BJ (cell line): Measurements from ENCODE around the gene MACROD1. TPM values are rescaled to one million over a fixed set of nuclear protein-coding genes. Genes with fewer than 3 reads are reported as not detected.

Experiments used
- CTCF ChIA-PET: fragments of 350-600 bp; formaldehyde crosslinking; extraction: SDS; loops from one replicate; lab custom pipeline; 2021; ENCODE audit warnings: antibody characterized with exemption, inconsistent platforms; lab: Yijun Ruan, JAX
- POLR2A ChIA-PET: fragments of 300-600 bp; sonication (Branson Sonifier 250); formaldehyde crosslinking; extraction: SDS; loops from one replicate; lab custom pipeline; 2021; ENCODE audit warnings: antibody characterized with exemption; lab: Charles Lee
- DNase-seq: peaks from one replicate; pipeline ENCODE4 v3.0.0-alpha.2; 2011; ENCODE audit warnings: low read depth
- H3K27me3 ChIP-seq: 2 replicates; pipeline ENCODE4 v1.6.0; 2011; ENCODE audit warnings: low read length; ENCODE audit not compliant: control insufficient read depth, insufficient read depth
- H3K36me3 ChIP-seq: 2 replicates; pipeline ENCODE4 v1.5.1; 2011; ENCODE audit warnings: low read length; ENCODE audit not compliant: control insufficient read depth, insufficient read depth
- H3K4me3 ChIP-seq: 2 replicates; pipeline ENCODE4 v1.5.1; 2011; ENCODE audit warnings: low read depth, mild to moderate bottlenecking, control low read depth, low read length
- polyA plus RNA-seq: library from polyadenylated mRNA; depleted of rRNA; stranded (reverse); fragments of >200 nt; gene quantifications from 2 replicates; pipeline ENCODE4 v1.2.3, GENCODE V29; 2011
- TF ChIP-seq, protein P1 (sequence below): IDR thresholded peaks from 2 replicates; pipeline ENCODE4 v1.5.1; 2011; ENCODE audit warnings: low read depth, mild to moderate bottlenecking, control low read depth, inconsistent platforms, low read length, moderate library complexity; ENCODE audit not compliant: insufficient read depth

MACROD1 gene
- polyA plus RNA-seq, 1 experiment = 12.4 TPM

GRCh38 chr11:64068705-64069400, 97.1 kb downstream of the MACROD1 start:
- no peaks in the 10 kb centered on the region; the same call in 1 of the 2 replicates for H3K27me3 ChIP-seq
- no peaks in the 10 kb centered on the region for H3K36me3 ChIP-seq
- ChIA-PET CTCF (no interaction called here), POLR2A (no interaction called here)
- TF ChIP-seq, protein P1, sequence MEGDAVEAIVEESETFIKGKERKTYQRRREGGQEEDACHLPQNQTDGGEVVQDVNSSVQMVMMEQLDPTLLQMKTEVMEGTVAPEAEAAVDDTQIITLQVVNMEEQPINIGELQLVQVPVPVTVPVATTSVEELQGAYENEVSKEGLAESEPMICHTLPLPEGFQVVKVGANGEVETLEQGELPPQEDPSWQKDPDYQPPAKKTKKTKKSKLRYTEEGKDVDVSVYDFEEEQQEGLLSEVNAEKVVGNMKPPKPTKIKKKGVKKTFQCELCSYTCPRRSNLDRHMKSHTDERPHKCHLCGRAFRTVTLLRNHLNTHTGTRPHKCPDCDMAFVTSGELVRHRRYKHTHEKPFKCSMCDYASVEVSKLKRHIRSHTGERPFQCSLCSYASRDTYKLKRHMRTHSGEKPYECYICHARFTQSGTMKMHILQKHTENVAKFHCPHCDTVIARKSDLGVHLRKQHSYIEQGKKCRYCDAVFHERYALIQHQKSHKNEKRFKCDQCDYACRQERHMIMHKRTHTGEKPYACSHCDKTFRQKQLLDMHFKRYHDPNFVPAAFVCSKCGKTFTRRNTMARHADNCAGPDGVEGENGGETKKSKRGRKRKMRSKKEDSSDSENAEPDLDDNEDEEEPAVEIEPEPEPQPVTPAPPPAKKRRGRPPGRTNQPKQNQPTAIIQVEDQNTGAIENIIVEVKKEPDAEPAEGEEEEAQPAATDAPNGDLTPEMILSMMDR = no peak
- no peak for DNase-seq
- no peak overlapping the region for H3K4me3 ChIP-seq

- POLR2A ChIA-PET = no interaction called here
- CTCF ChIA-PET = no interaction called here
- Histone ChIP-seq H3K4me3 (no peak overlapping the region), H3K27me3 (no peaks in the 10 kb centered on the region; the same call in 1 of the 2 replicates), H3K36me3 (no peaks in the 10 kb centered on the region)
- TF ChIP-seq, protein P1 = no peak
- no peak for DNase-seq
These were observed 98.5 kb downstream of the MACROD1 start for GRCh38 chr11:64067230-64067993.

- H3K27me3 ChIP-seq = no peaks in the 10 kb centered on the region; the same call in 1 of the 2 replicates
- no peak for DNase-seq
- TF ChIP-seq, protein P1 = no peak
- H3K4me3 ChIP-seq = no peak overlapping the region
- ChIA-PET POLR2A (no interaction called here), CTCF (no interaction called here)
- no peaks in the 10 kb centered on the region for H3K36me3 ChIP-seq
These were observed 100.2 kb downstream of the MACROD1 start for GRCh38 chr11:64065712-64066111.

GRCh38 chr11:64065141-64065465, 100.8 kb downstream of the MACROD1 start:
- CTCF ChIA-PET = no interaction called here
- no peak for DNase-seq
- no peaks in the 10 kb centered on the region; the same call in 1 of the 2 replicates for H3K27me3 ChIP-seq
- no peak overlapping the region for H3K4me3 ChIP-seq
- POLR2A ChIA-PET = no interaction called here
- TF ChIP-seq, protein P1 = no peak
- H3K36me3 ChIP-seq = no peaks in the 10 kb centered on the region

GRCh38 chr11:64064374-64065140, 101.4 kb downstream of the MACROD1 start:
- Histone ChIP-seq H3K27me3 (no peaks in the 10 kb centered on the region; the same call in 1 of the 2 replicates), H3K36me3 (no peaks in the 10 kb centered on the region), H3K4me3 (no peak overlapping the region)
- no peak for DNase-seq
- CTCF ChIA-PET = no interaction called here
- POLR2A ChIA-PET = no interaction called here
- TF ChIP-seq, protein P1 = no peak
